MM.1S (cell line): Measurements from ENCODE around the gene TLR5.

Experiments
- DNase-seq: peaks from one replicate; pipeline ENCODE4 v3.0.0-alpha.2; 2015
- H2AFZ ChIP-seq: fragments of 300-600 bp; sonication (generic); 2 replicates; pipeline ENCODE4 v1.6.0; 2016; ENCODE audit warnings: antibody characterized with exemption, low read length
- H3F3A ChIP-seq: fragments of 300-600 bp; sonication (generic); 2 replicates; pipeline ENCODE4 v1.6.1; 2016; ENCODE audit warnings: mild to moderate bottlenecking, antibody characterized with exemption, low read length, moderate library complexity, mixed read lengths; ENCODE audit not compliant: insufficient read depth
- H3K27ac ChIP-seq: fragments of 300-600 bp; sonication (generic); 2 replicates; pipeline ENCODE4 v1.5.1; 2016; ENCODE audit warnings: mild to moderate bottlenecking, low read length
- H3K27me3 ChIP-seq: fragments of 300-600 bp; sonication (generic); replicated peaks from 2 replicates; pipeline ENCODE4 v1.6.0; 2016; ENCODE audit warnings: low read length; ENCODE audit not compliant: insufficient read depth
- H3K36me3 ChIP-seq: fragments of 300-600 bp; sonication (generic); replicated peaks from 2 replicates; pipeline ENCODE4 v1.6.1; 2016; ENCODE audit warnings: mild to moderate bottlenecking, low read length, mixed read lengths; ENCODE audit not compliant: insufficient read depth
- H3K4me1 ChIP-seq: fragments of 300-600 bp; sonication (generic); 2 replicates; pipeline ENCODE4 v1.6.1; 2016; ENCODE audit warnings: low read length, mixed read lengths
- H3K4me2 ChIP-seq: fragments of 300-600 bp; sonication (generic); 2 replicates; pipeline ENCODE4 v1.6.0; 2016; ENCODE audit warnings: low read depth, low read length
- H3K4me3 ChIP-seq: fragments of 300-600 bp; sonication (generic); 2 replicates; pipeline ENCODE4 v1.5.1; 2016; ENCODE audit warnings: low read length, mixed read lengths
- H3K79me2 ChIP-seq: fragments of 300-600 bp; sonication (generic); 2 replicates; pipeline ENCODE4 v1.6.1; 2016; ENCODE audit warnings: mixed run types, low read length, mixed read lengths
- H3K9ac ChIP-seq: fragments of 300-600 bp; sonication (generic); 2 replicates; pipeline ENCODE4 v1.6.1; 2016; ENCODE audit warnings: low read length, mixed read lengths
- H3K9me2 ChIP-seq: fragments of 300-600 bp; sonication (generic); replicated peaks from 2 replicates; pipeline ENCODE4 v1.6.1; 2016; ENCODE audit warnings: mild to moderate bottlenecking, low read length, mixed read lengths; ENCODE audit not compliant: insufficient read depth
- H3K9me3 ChIP-seq: fragments of 300-600 bp; sonication (generic); replicated peaks from 2 replicates; pipeline ENCODE4 v1.6.1; 2016; ENCODE audit warnings: mild to moderate bottlenecking, low read length, mixed read lengths; ENCODE audit not compliant: insufficient read depth
- H4K20me1 ChIP-seq: fragments of 300-600 bp; sonication (generic); 2 replicates; pipeline ENCODE4 v1.6.1; 2016; ENCODE audit warnings: mild to moderate bottlenecking, low read length, moderate library complexity, mixed read lengths; ENCODE audit not compliant: insufficient read depth
- CTCF ChIP-seq: fragments of 300-600 bp; sonication (generic); IDR thresholded peaks from 2 replicates; pipeline ENCODE4 v1.5.1; 2016; ENCODE audit warnings: antibody characterized with exemption, low read length, mixed read lengths
- EZH2 ChIP-seq: fragments of 300-600 bp; sonication (generic); optimal IDR thresholded peaks from 2 replicates; pipeline ENCODE3; 2017; ENCODE audit warnings: low read depth, mild to moderate bottlenecking, antibody characterized with exemption, low read length, mixed read lengths
- EZH2phosphoT487 ChIP-seq: fragments of 300-600 bp; sonication (generic); IDR thresholded peaks from 2 replicates; pipeline ENCODE4 v1.6.1; 2018; ENCODE audit warnings: antibody characterized with exemption, low read length

The TLR5 gene

GRCh38 chr1:223129229-223129901 lies 13.7 kb downstream of the TLR5 start:
- Histone ChIP-seq H3K4me3 (peak overlapping the region; percentile 29; the same call in 1 of the 2 replicates), H3K27me3 (peaks cover 15% of the 10 kb centered on the region), H3K36me3 (no peaks in the 10 kb centered on the region), H4K20me1 (no peaks in the 10 kb centered on the region), H2AFZ (no peak overlapping the region; the same call in 1 of the 2 replicates), H3K9me3 (no peaks in the 10 kb centered on the region), H3K9me2 (no peaks in the 10 kb centered on the region), H3K27ac (no peak overlapping the region), H3K9ac (no peak overlapping the region), H3K4me1 (peaks cover 3% of the 10 kb centered on the region; the same call in 1 of the 2 replicates), H3K79me2 (no peaks in the 10 kb centered on the region), H3F3A (no peaks in the 10 kb centered on the region), H3K4me2 (peak overlapping the region; percentile 39; the same call in 1 of the 2 replicates)
- peak; percentile 39 for DNase-seq
- TF ChIP-seq CTCF (peak; percentile 80), EZH2phosphoT487 (no peak)

GRCh38 chr1:223126741-223127140 lies 16.3 kb downstream of the TLR5 start:
- TF ChIP-seq CTCF (no peak), EZH2phosphoT487 (no peak), EZH2 (no peak)
- no peaks in the 10 kb centered on the region for H3K9me2 ChIP-seq
- H3K27me3 ChIP-seq: no peaks in the 10 kb centered on the region; the same call in 1 of the 2 replicates
- DNase-seq: no peak
- no peak overlapping the region for H3K4me3 ChIP-seq
- H3K27ac ChIP-seq: no peak overlapping the region
- no peak overlapping the region for H3K9ac ChIP-seq
- no peaks in the 10 kb centered on the region for H3K9me3 ChIP-seq
- H3K4me2 ChIP-seq: no peak overlapping the region
- H3K36me3 ChIP-seq: no peaks in the 10 kb centered on the region
- H3K4me1 ChIP-seq: no peaks in the 10 kb centered on the region
- H4K20me1 ChIP-seq: no peaks in the 10 kb centered on the region
- no peaks in the 10 kb centered on the region for H3F3A ChIP-seq
- H2AFZ ChIP-seq: no peak overlapping the region
- H3K79me2 ChIP-seq: no peaks in the 10 kb centered on the region

- Histone ChIP-seq H2AFZ (no peak overlapping the region), H3K27ac (no peak overlapping the region), H3K9me3 (no peaks in the 10 kb centered on the region), H3F3A (no peaks in the 10 kb centered on the region), H3K36me3 (no peaks in the 10 kb centered on the region), H3K4me3 (no peak overlapping the region), H3K79me2 (no peaks in the 10 kb centered on the region), H3K27me3 (no peaks in the 10 kb centered on the region; the same call in 1 of the 2 replicates), H3K9ac (no peak overlapping the region), H3K4me1 (no peaks in the 10 kb centered on the region), H4K20me1 (no peaks in the 10 kb centered on the region), H3K9me2 (no peaks in the 10 kb centered on the region), H3K4me2 (no peak overlapping the region)
- TF ChIP-seq EZH2: no peak
- no peak for TF ChIP-seq CTCF
- no peak for TF ChIP-seq EZH2phosphoT487
- DNase-seq: no peak
Observed at GRCh38 chr1:223125766-223126165, 17.3 kb downstream of the TLR5 start.
